Endodermal cell (in vitro differentiated cells): Measurements from ENCODE around the gene TTF1. TPM values are rescaled to one million over a fixed set of nuclear protein-coding genes. Genes with fewer than 3 reads are reported as not detected.

Experiments
- DNase-seq: peaks from one replicate; pipeline ENCODE4 v3.0.0-alpha.2; 2017
- H3K27ac ChIP-seq: 2 replicates; pipeline ENCODE4 v1.5.1; 2013; ENCODE audit warnings: mild to moderate bottlenecking, low read depth, low read length, moderate library complexity
- H3K27me3 ChIP-seq: 2 replicates; pipeline ENCODE4 v1.6.1; 2013; ENCODE audit warnings: mild to moderate bottlenecking, low read length, moderate library complexity; ENCODE audit not compliant: insufficient read depth, control insufficient read depth, poor library complexity, severe bottlenecking
- H3K36me3 ChIP-seq: 2 replicates; pipeline ENCODE4 v1.7.0; 2013; ENCODE audit warnings: mild to moderate bottlenecking, low read length, moderate library complexity; ENCODE audit not compliant: control insufficient read depth, insufficient read depth
- H3K4me1 ChIP-seq: one replicate; pipeline ENCODE4 v1.7.0; 2013; ENCODE audit warnings: low read length; ENCODE audit not compliant: control insufficient read depth, insufficient read depth
- H3K4me3 ChIP-seq: 2 replicates; pipeline ENCODE4 v1.5.1; 2013; ENCODE audit warnings: mild to moderate bottlenecking, low read length, moderate library complexity
- H3K9ac ChIP-seq: 2 replicates; pipeline ENCODE4 v1.6.1; 2013; ENCODE audit warnings: mild to moderate bottlenecking, low read length, moderate library complexity; ENCODE audit not compliant: poor library complexity, severe bottlenecking; ENCODE audit errors: extremely low read depth
- H3K9me3 ChIP-seq: 2 replicates; pipeline ENCODE4 v1.6.1; 2013; ENCODE audit warnings: mild to moderate bottlenecking, low read length, moderate library complexity; ENCODE audit not compliant: control insufficient read depth
- H3K27ac Mint-ChIP-seq: 2 replicates; pipeline ENCODE4 v1.8.0; 2020; ENCODE audit warnings: mixed read lengths
- H3K27me3 Mint-ChIP-seq: 2 replicates; pipeline ENCODE4 v1.8.0; 2021; ENCODE audit warnings: mild to moderate bottlenecking, mixed read lengths; ENCODE audit not compliant: insufficient read depth
- H3K36me3 Mint-ChIP-seq: 2 replicates; pipeline ENCODE4 v1.8.0; 2020; ENCODE audit warnings: low read depth, mixed read lengths
- H3K4me1 Mint-ChIP-seq: 2 replicates; pipeline ENCODE4 v1.8.0; 2020; ENCODE audit warnings: mixed read lengths
- H3K4me3 Mint-ChIP-seq: 2 replicates; pipeline ENCODE4 v1.8.0; 2020; ENCODE audit warnings: mild to moderate bottlenecking, moderate library complexity, mixed read lengths
- H3K9me3 Mint-ChIP-seq: 2 replicates; pipeline ENCODE4 v1.8.0; 2020; ENCODE audit warnings: mild to moderate bottlenecking, mixed read lengths
- WGBS, 2 experiments: methylation state at CpG; one replicate each; pipeline versions ENCODE4 v1.1.5 to v1.1.7; 2013; ENCODE audit warnings: missing lambda C conversion rate in 2 of 2, mixed read lengths in 1 of 2; ENCODE audit not compliant: insufficient coverage in 1 of 2, insufficient read length in 1 of 2; 5-methylcytosine and 5-hydroxymethylcytosine counted together
- total RNA-seq, 2 donors: library from RNA; stranded (reverse); fragmentation: NEBNext Ultra II Directional in 1 of 2; extraction: Animal tissue kit (Norgen Biotek cat#: 25700) in 1 of 2; gene quantifications; 2 replicates in 1 of 2; 3 replicates in 1 of 2; pipeline ENCODE4 v1.2.1, GENCODE V29; 2021
- TF ChIP-seq, protein P1 (sequence below): fragments of 200-600 bp; sonication (generic); conservative IDR thresholded peaks from 2 replicates; pipeline ENCODE4 v1.5.0; 2021; ENCODE audit warnings: antibody characterized with exemption, mild to moderate bottlenecking

The TTF1 gene
- total RNA-seq, 2 donors from 2014 or later = 21.0 to 23.7 TPM

DNA sequence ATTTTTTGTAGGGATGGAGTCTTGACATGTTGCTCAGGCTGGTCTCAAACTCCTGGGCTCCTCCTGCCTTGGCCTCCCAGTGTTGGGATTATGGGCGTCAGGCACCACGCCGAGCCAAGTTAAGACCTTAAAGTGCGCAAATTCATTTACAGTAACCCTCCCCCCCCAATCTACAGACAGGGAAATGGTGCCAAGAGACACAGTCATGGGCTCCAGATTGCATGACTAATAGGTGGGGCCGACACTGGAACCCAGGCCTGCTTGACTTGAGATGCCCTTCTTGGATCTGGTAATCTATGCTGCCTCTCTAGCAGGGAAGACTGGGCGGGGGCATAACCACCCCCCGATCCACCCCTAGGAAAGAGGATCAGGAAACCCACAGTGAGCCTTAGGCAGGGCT is 19.5 kb downstream of the TTF1 start:
- DNase-seq = no peak
- TF ChIP-seq, protein P1, sequence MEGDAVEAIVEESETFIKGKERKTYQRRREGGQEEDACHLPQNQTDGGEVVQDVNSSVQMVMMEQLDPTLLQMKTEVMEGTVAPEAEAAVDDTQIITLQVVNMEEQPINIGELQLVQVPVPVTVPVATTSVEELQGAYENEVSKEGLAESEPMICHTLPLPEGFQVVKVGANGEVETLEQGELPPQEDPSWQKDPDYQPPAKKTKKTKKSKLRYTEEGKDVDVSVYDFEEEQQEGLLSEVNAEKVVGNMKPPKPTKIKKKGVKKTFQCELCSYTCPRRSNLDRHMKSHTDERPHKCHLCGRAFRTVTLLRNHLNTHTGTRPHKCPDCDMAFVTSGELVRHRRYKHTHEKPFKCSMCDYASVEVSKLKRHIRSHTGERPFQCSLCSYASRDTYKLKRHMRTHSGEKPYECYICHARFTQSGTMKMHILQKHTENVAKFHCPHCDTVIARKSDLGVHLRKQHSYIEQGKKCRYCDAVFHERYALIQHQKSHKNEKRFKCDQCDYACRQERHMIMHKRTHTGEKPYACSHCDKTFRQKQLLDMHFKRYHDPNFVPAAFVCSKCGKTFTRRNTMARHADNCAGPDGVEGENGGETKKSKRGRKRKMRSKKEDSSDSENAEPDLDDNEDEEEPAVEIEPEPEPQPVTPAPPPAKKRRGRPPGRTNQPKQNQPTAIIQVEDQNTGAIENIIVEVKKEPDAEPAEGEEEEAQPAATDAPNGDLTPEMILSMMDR = no peak
- no peaks in the 10 kb centered on the region for H3K27me3 ChIP-seq
- H3K36me3 Mint-ChIP-seq = peaks cover 87% of the 10 kb centered on the region
- no peak overlapping the region for H3K27ac ChIP-seq
- H3K4me3 ChIP-seq = no peak overlapping the region
- H3K4me1 ChIP-seq = no peaks in the 10 kb centered on the region
- no peaks in the 10 kb centered on the region for H3K9me3 Mint-ChIP-seq
- 96 to 97% methylated on average over 7 of the region's 7 CpGs for WGBS, 2 experiments
- H3K4me1 Mint-ChIP-seq = no peaks in the 10 kb centered on the region
- H3K27me3 Mint-ChIP-seq = no peaks in the 10 kb centered on the region
- H3K9ac ChIP-seq = no peak overlapping the region
- H3K9me3 ChIP-seq = no peaks in the 10 kb centered on the region
- H3K4me3 Mint-ChIP-seq = no peak overlapping the region
- peaks cover 92% of the 10 kb centered on the region for H3K36me3 ChIP-seq
- no peak overlapping the region for H3K27ac Mint-ChIP-seq

DNA sequence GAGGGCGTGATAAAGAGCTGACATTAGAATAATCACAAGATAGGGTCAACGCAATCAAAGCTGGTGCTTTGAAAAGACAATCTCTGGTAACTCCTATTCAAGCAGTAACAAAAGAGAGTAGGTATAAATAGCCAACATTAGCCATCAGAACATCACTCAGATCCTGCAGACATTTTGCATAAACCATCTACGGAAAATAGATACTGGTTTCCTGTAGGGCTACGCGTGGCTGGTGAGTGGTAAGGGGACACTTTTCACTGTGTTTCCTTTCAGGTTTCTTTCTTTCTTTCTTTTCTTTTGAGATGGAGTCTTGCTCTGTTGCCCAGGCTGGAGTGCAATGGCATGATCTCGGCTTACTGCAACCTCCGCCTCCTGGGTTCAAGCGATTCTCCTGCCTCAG is 22.3 kb downstream of the TTF1 start:
- Histone ChIP-seq H3K27me3 (no peaks in the 10 kb centered on the region), H3K4me1 (no peaks in the 10 kb centered on the region), H3K36me3 (peaks cover 90% of the 10 kb centered on the region), H3K9me3 (no peaks in the 10 kb centered on the region), H3K4me3 (no peak overlapping the region), H3K9ac (no peak overlapping the region), H3K27ac (no peak overlapping the region)
- H3K27me3 Mint-ChIP-seq = no peaks in the 10 kb centered on the region
- TF ChIP-seq, protein P1 = no peak
- peaks cover 75% of the 10 kb centered on the region for H3K36me3 Mint-ChIP-seq
- H3K9me3 Mint-ChIP-seq = no peaks in the 10 kb centered on the region
- H3K4me3 Mint-ChIP-seq = no peak overlapping the region
- no peak for DNase-seq
- H3K4me1 Mint-ChIP-seq = no peaks in the 10 kb centered on the region
- no peak overlapping the region for H3K27ac Mint-ChIP-seq
- 93 to 97% methylated on average over 4 to 7 of the region's 8 CpGs for WGBS, 2 experiments

DNA sequence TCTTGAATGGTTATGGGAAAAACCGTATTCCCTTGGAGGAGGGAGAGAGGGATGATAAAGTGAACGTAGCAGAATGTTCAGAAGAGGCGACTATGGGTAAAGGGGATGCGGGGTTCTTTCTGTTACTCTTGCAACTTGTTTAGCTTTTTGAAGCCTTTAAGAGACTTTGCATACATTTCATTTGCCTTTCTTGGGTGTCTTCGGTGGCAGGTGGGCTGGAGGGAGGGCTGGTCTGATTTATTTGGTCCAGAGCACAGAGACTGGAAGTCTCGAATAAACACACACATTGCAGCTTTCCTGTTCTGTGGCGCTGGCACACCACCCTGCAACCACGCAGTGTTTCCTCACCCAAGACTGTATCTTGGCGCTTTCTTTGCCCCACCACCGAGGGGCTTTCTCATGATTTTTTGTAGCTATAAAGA is 23.2 kb downstream of the TTF1 start:
- WGBS, 2 experiments = 95 to 100% methylated on average over 4 to 10 of the region's 10 CpGs
- Histone ChIP-seq H3K4me3 (no peak overlapping the region), H3K27me3 (no peaks in the 10 kb centered on the region), H3K9ac (no peak overlapping the region), H3K36me3 (peaks cover 90% of the 10 kb centered on the region), H3K27ac (no peak overlapping the region), H3K4me1 (no peaks in the 10 kb centered on the region), H3K9me3 (peaks cover 2% of the 10 kb centered on the region)
- H3K4me1 Mint-ChIP-seq = no peaks in the 10 kb centered on the region
- TF ChIP-seq, protein P1 = no peak
- no peak overlapping the region for H3K27ac Mint-ChIP-seq
- no peaks in the 10 kb centered on the region for H3K9me3 Mint-ChIP-seq
- peaks cover 67% of the 10 kb centered on the region for H3K36me3 Mint-ChIP-seq
- H3K4me3 Mint-ChIP-seq = no peak overlapping the region
- H3K27me3 Mint-ChIP-seq = no peaks in the 10 kb centered on the region
- no peak for DNase-seq
